SK-N-SH (cell line): Measurements from ENCODE around the gene RPA3.

Experiments
- EP300 ChIP-seq, 2 experiments: IDR thresholded peaks; 2 replicates each; pipeline versions ENCODE4 v1.4.0 to v1.6.1; 2012; ENCODE audit warnings: borderline replicate concordance in 1 of 2, low read depth in 1 of 2, low read length in 1 of 2
- FOXM1 ChIP-seq: IDR thresholded peaks from 2 replicates; pipeline ENCODE4 v1.4.0; 2012; ENCODE audit warnings: low read depth, mild to moderate bottlenecking
- MAX ChIP-seq: IDR thresholded peaks from 2 replicates; pipeline ENCODE4 v1.4.0; 2012; ENCODE audit warnings: low read depth
- POLR2AphosphoS5 ChIP-seq: IDR thresholded peaks from 2 replicates; pipeline ENCODE4 v1.6.1; 2012; ENCODE audit warnings: low read depth, low read length
- RAD21 ChIP-seq: IDR thresholded peaks from 2 replicates; pipeline ENCODE4 v1.6.1; 2012; ENCODE audit warnings: mild to moderate bottlenecking, low read length
- RFX5 ChIP-seq: IDR thresholded peaks from 2 replicates; pipeline ENCODE4 v1.6.1; 2012; ENCODE audit warnings: mild to moderate bottlenecking, improper control_type of control experiment, low read length
- TF ChIP-seq, protein P1 (sequence below): fragments of 200-600 bp; sonication (generic); IDR thresholded peaks from 2 replicates; pipeline ENCODE4 v1.6.1; 2017; ENCODE audit warnings: antibody characterized with exemption, mild to moderate bottlenecking, moderate library complexity
- TF ChIP-seq, protein P2 (sequence below): IDR thresholded peaks from 2 replicates; pipeline ENCODE4; 2012

- TF ChIP-seq EP300 (IDR thresholded peaks at IDR 0.05; ENCODE audit: borderline replicate concordance in 1 of 2, low read depth in 1 of 2, low read length in 1 of 2) (no peak), POLR2AphosphoS5 (no peak), MAX (no peak), RFX5 (no peak), FOXM1 (no peak), RAD21 (no peak)
- TF ChIP-seq, protein P1, sequence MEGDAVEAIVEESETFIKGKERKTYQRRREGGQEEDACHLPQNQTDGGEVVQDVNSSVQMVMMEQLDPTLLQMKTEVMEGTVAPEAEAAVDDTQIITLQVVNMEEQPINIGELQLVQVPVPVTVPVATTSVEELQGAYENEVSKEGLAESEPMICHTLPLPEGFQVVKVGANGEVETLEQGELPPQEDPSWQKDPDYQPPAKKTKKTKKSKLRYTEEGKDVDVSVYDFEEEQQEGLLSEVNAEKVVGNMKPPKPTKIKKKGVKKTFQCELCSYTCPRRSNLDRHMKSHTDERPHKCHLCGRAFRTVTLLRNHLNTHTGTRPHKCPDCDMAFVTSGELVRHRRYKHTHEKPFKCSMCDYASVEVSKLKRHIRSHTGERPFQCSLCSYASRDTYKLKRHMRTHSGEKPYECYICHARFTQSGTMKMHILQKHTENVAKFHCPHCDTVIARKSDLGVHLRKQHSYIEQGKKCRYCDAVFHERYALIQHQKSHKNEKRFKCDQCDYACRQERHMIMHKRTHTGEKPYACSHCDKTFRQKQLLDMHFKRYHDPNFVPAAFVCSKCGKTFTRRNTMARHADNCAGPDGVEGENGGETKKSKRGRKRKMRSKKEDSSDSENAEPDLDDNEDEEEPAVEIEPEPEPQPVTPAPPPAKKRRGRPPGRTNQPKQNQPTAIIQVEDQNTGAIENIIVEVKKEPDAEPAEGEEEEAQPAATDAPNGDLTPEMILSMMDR: no peak
- TF ChIP-seq, protein P2, sequence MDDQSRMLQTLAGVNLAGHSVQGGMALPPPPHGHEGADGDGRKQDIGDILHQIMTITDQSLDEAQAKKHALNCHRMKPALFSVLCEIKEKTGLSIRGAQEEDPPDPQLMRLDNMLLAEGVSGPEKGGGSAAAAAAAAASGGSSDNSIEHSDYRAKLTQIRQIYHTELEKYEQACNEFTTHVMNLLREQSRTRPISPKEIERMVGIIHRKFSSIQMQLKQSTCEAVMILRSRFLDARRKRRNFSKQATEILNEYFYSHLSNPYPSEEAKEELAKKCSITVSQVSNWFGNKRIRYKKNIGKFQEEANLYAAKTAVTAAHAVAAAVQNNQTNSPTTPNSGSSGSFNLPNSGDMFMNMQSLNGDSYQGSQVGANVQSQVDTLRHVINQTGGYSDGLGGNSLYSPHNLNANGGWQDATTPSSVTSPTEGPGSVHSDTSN: no peak
Observed at GRCh38 chr7:7673240-7673550, 45.2 kb downstream of the RPA3 start.
